ENCODE results near the gene ACTR10.
A peak's percentile ranks its signal among the peaks of the same experiment; 100 is the strongest.

Gene ACTR10

DNA sequence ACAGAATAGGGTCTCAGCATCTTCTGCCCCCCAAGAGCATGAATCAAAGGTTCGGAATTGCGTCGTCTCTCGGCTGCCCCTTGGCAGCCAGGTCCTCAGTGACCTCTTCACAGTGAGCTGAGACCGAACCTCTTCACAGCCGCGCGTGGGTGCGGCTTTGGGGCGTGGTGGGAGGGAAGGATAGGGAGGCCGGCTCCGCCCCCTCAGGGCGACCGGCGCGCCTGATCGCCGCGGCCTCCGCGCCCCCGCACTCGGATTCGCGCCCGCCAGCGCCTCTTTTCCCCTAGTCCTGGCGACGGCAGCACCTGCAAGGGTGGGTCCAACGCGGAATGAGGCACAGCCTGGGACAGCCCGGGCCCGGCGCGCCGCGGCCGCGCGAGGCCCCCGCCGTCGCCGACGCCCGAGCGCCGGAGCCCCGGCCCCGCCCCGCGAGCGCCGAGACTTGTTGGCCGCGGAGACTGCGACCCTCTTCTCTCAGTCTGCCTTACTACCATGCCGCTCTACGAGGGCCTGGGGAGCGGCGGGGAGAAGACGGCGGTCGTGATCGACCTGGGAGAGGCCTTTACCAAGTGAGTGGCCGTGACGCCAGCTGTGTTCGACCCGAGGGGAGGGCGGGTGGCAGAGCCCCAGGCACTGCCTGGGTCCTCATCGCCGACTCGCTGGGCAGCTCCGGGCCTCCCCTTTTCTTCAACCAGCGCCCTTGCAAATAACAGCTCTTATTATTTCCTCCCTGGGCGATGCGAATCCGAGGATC, at the start of gene ACTR10:
ACTR10 (plus strand) TSS at position 424 of the 754 bp plus-strand sequence; CDS start at position 493, 69 bp downstream.
- peak; percentile 95 to 96 (median 95) for DNase-seq

DNA sequence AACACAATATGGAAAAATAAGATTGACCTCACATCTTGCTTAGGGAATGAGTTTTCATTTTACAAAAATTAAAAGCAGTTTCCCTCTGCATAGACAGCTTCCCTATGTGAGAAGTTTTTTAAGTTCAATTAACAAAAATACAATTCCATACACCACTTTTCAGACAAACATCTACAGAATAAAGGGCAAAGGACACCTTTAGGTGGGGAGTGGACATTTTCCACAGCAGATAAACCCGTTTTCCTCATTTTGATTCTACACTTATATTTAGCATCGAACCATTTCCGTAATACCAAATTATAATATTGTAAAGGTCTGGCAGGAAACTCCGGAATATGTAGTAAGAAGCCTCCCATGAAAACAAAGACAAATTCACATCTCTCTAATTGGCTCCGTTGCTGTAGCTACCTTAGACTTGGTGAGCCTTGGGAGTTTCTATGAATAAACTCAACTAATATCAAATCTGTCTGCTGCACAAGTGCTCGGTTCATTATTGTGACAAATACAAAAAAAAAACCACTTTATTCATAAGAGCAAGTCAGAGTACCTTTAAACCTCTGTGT, 49.6 kb upstream of the ACTR10 start:
- DNase-seq, result no peak

GRCh38 chr14:58151133-58152013, 48.6 kb upstream of the ACTR10 start:
- peak in 2 of 3 experiments; percentile 45 to 84 for DNase-seq

- DNase-seq, result peak; percentile 91 to 94 (median 93)
These were observed 47.7 kb upstream of the ACTR10 start, which contains the start of gene ARMH4 for GRCh38 chr14:58152014-58152857. ARMH4 (minus strand) TSS chr14:58152213; CDS start chr14:58139358, 12,855 bp downstream.

GRCh38 chr14:58160561-58160960, 39.4 kb upstream of the ACTR10 start:
- DNase-seq, result no peak

- DNase-seq, result peak; percentile 59 to 90 (median 86)
These were observed 33.7 kb upstream of the ACTR10 start for GRCh38 chr14:58166005-58166983.

- DNase-seq, result no peak
These were observed 32.9 kb upstream of the ACTR10 start for GRCh38 chr14:58167057-58167456.

DNA sequence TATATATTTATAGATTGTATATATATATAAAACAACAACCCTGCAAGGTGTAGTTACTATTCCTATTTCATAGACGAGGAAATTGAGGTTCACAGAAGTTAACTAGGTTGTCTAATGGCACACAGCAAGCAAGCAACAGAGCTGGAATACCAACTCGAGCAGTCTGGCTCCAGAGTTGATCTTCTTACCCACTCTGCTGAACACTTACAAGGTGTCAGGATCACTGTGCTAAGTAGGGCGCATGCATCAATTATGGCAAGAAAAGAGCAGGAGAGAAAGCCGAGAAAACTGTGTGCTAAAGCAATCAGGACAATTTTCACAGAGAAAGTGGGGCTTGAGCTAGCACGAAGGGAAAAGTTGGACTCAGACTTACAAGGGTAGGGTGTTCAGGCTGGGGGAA, 32.1 kb upstream of the ACTR10 start:
- DNase-seq, result no peak

GRCh38 chr14:58171090-58171489, 28.9 kb upstream of the ACTR10 start:
- peak; percentile 74 to 92 (median 81) for DNase-seq

DNA sequence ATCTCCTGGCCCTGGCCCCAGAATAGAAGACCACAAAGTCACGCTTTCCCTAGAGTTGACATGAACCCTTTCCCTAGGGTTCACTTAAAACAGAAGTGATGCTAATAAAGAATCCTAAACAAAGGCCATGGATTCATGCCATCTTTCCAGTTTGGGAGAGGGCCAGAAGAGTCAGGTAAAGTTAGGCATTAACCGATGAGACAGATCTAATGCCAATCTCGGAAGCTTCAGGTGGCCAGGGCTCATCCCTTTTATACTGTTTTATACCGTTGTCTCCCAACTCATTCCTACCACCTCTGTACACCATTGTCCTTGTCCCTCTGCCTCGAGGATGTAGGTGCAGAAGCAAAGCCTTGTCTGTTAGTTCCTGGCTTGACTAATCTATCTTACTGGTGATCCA, 22.8 kb upstream of the ACTR10 start:
- no peak for DNase-seq

GRCh38 chr14:58189176-58189575, 10.8 kb upstream of the ACTR10 start:
- no peak for DNase-seq

DNA sequence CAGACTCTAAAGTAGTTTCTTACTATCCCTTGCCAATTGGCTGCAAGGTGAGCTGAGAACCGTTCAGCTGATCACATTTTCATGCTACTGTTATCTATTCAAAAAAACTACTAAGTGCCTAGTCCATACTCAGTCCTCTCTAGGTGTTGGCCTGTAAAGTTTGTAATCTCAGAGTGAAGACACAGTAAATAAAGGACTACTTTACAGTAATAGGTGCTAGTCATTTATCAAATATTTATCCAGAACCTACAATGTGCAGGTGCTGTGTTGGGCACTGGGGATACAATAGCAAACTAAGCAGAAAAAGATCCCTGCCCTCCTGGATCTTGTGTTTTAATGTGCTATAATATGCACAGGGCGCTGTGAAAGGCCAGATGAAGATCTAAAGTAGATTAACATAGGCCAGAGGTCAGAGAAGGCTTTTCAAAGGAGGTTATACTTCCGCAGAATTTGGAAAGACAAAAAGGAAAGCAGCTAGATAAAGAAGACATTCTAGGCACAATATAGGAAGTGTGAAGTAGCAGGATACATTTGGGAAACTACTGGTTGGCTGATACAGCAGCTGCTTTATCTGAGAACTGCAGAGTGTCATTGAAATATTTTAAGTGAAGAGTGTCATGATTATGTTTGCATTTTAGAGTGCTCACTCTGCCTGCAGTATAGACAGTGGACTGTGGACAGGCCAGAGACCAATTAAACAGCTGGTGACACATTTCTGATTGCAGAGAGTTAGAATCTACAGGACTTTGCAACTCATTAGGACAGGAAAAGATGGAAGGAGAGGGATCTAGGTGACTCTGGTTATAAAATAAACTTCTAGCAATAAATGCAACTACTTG, 8.0 kb upstream of the ACTR10 start:
- peak in 1 of 3 experiments; percentile 40 for DNase-seq

DNA sequence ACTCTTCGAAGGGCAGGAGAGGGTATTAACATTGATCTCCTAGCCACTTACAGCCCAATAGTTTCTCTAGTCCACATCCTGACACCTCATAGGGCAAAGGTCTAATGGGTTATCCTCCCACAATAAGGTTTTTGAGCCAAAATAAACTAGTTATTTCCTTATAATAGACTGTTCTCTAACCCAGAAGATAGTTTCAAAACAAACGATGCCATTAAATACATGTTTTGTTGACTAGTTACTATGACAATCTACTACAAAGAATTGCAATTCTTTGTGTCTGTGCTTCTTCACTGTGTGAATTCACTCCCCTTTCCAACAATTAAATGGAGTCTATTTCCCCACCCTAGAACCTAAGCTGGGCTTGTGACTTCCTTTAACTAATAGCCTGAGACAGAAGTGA, 6.4 kb upstream of the ACTR10 start:
- DNase-seq, result no peak

DNA sequence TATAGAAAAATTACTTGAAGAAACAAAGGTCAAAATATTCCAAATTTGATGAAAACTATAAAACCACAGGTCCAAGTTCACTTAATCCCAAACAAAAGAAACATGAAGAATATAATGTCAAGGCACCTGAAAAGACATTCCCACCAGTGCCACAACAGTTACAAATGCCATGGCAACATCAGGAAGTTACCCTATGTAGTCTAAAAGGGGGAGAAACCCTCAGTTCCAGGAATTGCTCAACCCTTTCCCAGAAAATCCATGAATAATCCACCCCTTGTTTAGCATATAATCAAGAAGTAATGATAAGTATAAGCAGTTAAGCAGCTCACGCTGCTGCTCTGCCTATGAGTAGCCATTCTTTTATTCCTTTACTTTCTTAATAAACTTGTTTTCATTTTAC, 3.8 kb upstream of the ACTR10 start:
- no peak for DNase-seq

- no peak for DNase-seq
These were observed 1.9 kb upstream of the ACTR10 start for GRCh38 chr14:58198086-58198485.

DNA sequence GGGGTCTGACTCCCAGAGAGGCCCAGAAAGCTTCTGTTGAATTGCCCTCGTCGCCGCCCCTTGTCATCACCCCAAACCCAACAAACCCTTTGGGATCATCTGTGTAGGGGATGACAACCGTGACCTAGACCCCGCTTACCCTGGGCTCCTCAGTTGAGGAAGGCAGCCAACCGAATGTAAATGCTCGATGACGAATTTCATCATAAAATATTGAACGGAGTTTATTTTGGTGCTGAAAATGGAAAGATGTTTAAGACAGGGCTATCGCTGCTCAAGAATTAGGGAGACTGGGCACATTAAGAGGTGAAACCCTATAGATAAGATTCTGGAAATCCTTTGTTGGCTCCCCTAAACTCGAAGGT, 512 bp downstream of the ACTR10 start:
- DNase-seq, result no peak

GRCh38 chr14:58200846-58201245, 897 bp downstream of the ACTR10 start:
- no peak for DNase-seq

DNA sequence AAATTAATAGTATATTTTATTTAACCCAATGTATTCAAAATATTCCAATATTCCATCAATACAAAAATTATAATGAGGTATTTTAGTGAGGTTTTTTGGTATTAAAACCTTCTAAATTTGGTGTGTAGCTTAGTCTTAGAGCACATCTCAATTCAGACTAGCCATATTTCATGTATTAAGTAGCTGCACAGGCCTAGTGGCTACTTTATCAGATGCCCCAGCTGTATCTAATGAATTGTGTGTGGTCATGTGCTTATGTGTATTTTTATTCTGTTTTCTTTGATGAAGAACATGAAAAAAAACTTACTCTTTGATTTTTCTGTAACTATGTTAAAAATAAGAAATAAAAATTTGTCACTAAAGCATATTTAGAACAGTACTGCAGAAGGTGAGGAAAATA, 13.2 kb downstream of the ACTR10 start:
- DNase-seq, result no peak

DNA sequence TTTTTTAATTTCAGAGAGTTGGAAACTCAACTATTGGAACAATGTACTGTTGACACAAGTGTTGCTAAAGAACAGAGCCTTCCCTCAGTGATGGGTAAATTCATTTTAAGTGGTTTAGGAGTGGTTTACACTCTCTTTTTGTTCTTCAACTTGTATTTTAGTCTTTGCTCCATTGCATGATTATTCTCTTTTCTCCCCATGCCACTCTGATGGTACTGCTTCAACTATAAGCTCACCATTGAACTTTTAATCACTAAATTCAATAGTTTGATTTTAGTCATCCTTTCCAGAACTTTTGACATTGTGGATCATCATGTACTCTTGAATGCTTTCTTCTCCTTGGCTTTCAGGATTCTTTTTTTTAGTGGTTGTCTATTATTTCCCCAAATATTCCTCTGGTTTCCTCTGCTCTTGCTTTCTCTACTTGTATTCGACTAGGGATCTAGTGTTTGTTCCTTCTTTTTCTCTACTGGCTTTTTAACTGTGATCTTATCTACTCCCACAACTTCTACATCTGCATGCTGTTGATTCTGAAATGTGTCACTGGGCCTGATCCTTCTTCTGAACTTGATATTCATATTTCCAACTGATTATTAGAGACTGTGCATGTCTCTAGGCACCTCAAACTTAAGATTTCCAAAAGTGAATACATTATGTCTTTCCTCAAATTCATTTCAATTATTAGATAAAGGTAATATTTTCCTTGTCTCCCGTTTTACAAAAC, 15.4 kb downstream of the ACTR10 start:
- no peak for DNase-seq

DNA sequence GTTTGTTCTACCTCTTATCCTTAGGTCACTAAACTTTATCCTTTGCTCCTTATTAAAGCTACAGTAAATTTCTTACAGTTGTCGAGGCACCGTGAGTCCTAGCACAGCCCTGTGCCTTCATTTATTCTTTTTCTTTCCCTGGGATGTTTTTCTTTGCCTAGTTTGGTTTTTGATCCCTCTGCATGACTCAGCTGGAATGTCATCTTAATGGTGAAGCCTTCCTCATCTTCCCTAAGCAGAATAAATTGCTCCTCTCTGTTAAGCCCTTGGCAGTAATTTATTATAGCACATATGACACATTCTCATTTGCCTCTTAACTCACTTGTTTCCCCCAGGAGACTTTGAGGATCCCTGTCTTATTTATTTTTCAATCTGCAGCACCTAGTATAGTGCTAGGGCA, 16.6 kb downstream of the ACTR10 start:
- DNase-seq, result no peak
